ENCODE data around the gene KCNAB1. TPM values are rescaled to one million over a fixed set of nuclear protein-coding genes. Genes with fewer than 3 reads are reported as not detected.
"Not testable (repeated sequence)": the region's sequence is repeated elsewhere in the genome, so short reads cannot be mapped to it uniquely, and the experiment has no call there.

Gene KCNAB1
- polyA plus RNA-seq: 1 to 10 TPM in 1 of 2 donors, under 1 TPM in 1; 0.61 to 1.3 TPM

GRCh38 chr3:156120528-156121251 lies at the start of gene KCNAB1:
KCNAB1 (plus strand) TSS chr3:156120578.
- Histone ChIP-seq H3K4me1 (ENCODE audit: control insufficient read depth in 2 of 2, insufficient read depth in 2 of 2, low read length in 1 of 2) (no peaks in the 10 kb centered on the region), H3K9me3 (ENCODE audit: control insufficient read depth in 2 of 2, insufficient read depth in 1 of 2, low read depth in 1 of 2, low read length in 1 of 2) (no peaks in the 10 kb centered on the region), H3K27me3 (ENCODE audit: control insufficient read depth in 1 of 2, insufficient read depth in 2 of 2, low read length in 2 of 2) (no peaks in the 10 kb centered on the region), H3K27ac (ENCODE audit: low read depth in 2 of 2, low read length in 1 of 2) (no peak within 1 kb of the TSS), H3K4me3 (ENCODE audit: low read depth in 1 of 2, low read length in 2 of 2) (no peak within 1 kb of the TSS), H3K36me3 (ENCODE audit: control insufficient read depth in 2 of 2, insufficient read depth in 2 of 2, low read length in 1 of 2) (no peaks in the 10 kb centered on the region)
- 42 to 49% methylated on average over 19 of the region's 19 CpGs for WGBS, 2 donors

- Histone ChIP-seq H3K27ac (ENCODE audit: low read depth in 2 of 2, low read length in 1 of 2) (no peak overlapping the region), H3K27me3 (ENCODE audit: control insufficient read depth in 1 of 2, insufficient read depth in 2 of 2, low read length in 2 of 2) (no peaks in the 10 kb centered on the region), H3K36me3 (ENCODE audit: control insufficient read depth in 2 of 2, insufficient read depth in 2 of 2, low read length in 1 of 2) (no peaks in the 10 kb centered on the region), H3K9me3 (ENCODE audit: control insufficient read depth in 2 of 2, insufficient read depth in 1 of 2, low read depth in 1 of 2, low read length in 1 of 2) (peaks cover 0 to 2% of the 10 kb centered on the region in 2 donors), H3K4me3 (ENCODE audit: low read depth in 1 of 2, low read length in 2 of 2) (no peak overlapping the region), H3K4me1 (ENCODE audit: control insufficient read depth in 2 of 2, insufficient read depth in 2 of 2, low read length in 1 of 2) (no peaks in the 10 kb centered on the region)
- WGBS, 2 donors: 97 to 98% methylated on average over 1 of the region's 1 CpG
Observed at GRCh38 chr3:156071031-156071430, 49.3 kb upstream of the KCNAB1 start.

DNA sequence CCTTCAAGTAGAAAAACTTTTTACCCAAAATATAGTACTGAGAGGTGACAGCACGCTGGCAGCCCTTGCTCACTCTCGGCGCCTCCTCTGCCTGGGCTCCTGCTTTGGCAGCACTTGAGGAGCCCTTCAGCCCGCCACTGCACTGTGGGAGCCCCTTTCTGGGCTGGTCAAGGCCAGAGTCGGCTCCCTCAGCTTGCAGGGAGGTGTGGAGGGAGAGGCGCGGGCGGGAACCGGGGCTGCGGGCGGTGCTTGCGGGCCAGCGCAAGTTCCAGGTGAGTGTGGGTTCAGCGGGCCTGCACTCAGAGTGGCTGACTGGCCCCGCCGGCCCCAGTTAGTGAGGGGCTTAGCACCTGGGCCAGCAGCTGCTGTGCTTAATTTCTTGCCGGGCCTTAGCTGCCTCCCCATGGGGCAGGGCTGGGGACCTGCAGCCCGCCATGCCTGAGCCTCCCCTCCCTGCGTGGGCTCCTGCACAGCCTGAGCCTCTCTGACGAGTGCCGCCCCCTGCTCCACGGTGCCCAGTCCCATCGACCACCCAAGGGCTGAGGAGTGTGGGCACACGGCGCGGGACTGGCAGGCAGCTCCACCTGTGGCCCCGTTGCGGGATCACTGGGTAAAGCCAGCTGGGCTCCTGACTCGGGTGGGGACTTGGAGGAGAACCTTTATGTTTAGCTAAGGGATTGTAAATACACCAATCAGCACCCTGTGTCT lies 47.3 kb upstream of the KCNAB1 start:
- H3K27me3 ChIP-seq (ENCODE audit: control insufficient read depth in 1 of 2, insufficient read depth in 2 of 2, low read length in 2 of 2); H3K27ac ChIP-seq (ENCODE audit: low read depth in 2 of 2, low read length in 1 of 2); H3K36me3 ChIP-seq (ENCODE audit: control insufficient read depth in 2 of 2, insufficient read depth in 2 of 2, low read length in 1 of 2); H3K4me3 ChIP-seq (ENCODE audit: low read depth in 1 of 2, low read length in 2 of 2); H3K4me1 ChIP-seq (ENCODE audit: control insufficient read depth in 2 of 2, insufficient read depth in 2 of 2, low read length in 1 of 2); H3K9me3 ChIP-seq (ENCODE audit: control insufficient read depth in 2 of 2, insufficient read depth in 1 of 2, low read depth in 1 of 2, low read length in 1 of 2): not testable (repeated sequence)
- WGBS, 2 donors: 92 to 96% methylated on average over 29 of the region's 29 CpGs

GRCh38 chr3:156090126-156090525 lies 30.3 kb upstream of the KCNAB1 start:
- no peaks in the 10 kb centered on the region for H3K27me3 ChIP-seq (ENCODE audit: control insufficient read depth in 1 of 2, insufficient read depth in 2 of 2, low read length in 2 of 2)
- no peak overlapping the region for H3K27ac ChIP-seq (ENCODE audit: low read depth in 2 of 2, low read length in 1 of 2)
- H3K4me3 ChIP-seq (ENCODE audit: low read depth in 1 of 2, low read length in 2 of 2): no peak overlapping the region
- peaks cover 0 to 2% of the 10 kb centered on the region in 2 donors for H3K9me3 ChIP-seq (ENCODE audit: control insufficient read depth in 2 of 2, insufficient read depth in 1 of 2, low read depth in 1 of 2, low read length in 1 of 2)
- 56 to 63% methylated on average over 3 of the region's 3 CpGs for WGBS, 2 donors
- H3K4me1 ChIP-seq (ENCODE audit: control insufficient read depth in 2 of 2, insufficient read depth in 2 of 2, low read length in 1 of 2): no peaks in the 10 kb centered on the region
- no peaks in the 10 kb centered on the region for H3K36me3 ChIP-seq (ENCODE audit: control insufficient read depth in 2 of 2, insufficient read depth in 2 of 2, low read length in 1 of 2)

GRCh38 chr3:156093964-156094363 lies 26.4 kb upstream of the KCNAB1 start:
- Histone ChIP-seq H3K9me3 (ENCODE audit: control insufficient read depth in 2 of 2, insufficient read depth in 1 of 2, low read depth in 1 of 2, low read length in 1 of 2) (peaks cover 0 to 2% of the 10 kb centered on the region in 2 donors), H3K4me1 (ENCODE audit: control insufficient read depth in 2 of 2, insufficient read depth in 2 of 2, low read length in 1 of 2) (no peaks in the 10 kb centered on the region), H3K27ac (ENCODE audit: low read depth in 2 of 2, low read length in 1 of 2) (no peak overlapping the region), H3K4me3 (ENCODE audit: low read depth in 1 of 2, low read length in 2 of 2) (no peak overlapping the region), H3K36me3 (ENCODE audit: control insufficient read depth in 2 of 2, insufficient read depth in 2 of 2, low read length in 1 of 2) (no peaks in the 10 kb centered on the region), H3K27me3 (ENCODE audit: control insufficient read depth in 1 of 2, insufficient read depth in 2 of 2, low read length in 2 of 2) (no peaks in the 10 kb centered on the region)
- 49 to 50% methylated on average over 7 of the region's 7 CpGs for WGBS, 2 donors

GRCh38 chr3:156094391-156094790 lies 26.0 kb upstream of the KCNAB1 start:
- H3K4me3 ChIP-seq (ENCODE audit: low read depth in 1 of 2, low read length in 2 of 2): no peak overlapping the region
- no peaks in the 10 kb centered on the region for H3K36me3 ChIP-seq (ENCODE audit: control insufficient read depth in 2 of 2, insufficient read depth in 2 of 2, low read length in 1 of 2)
- no peaks in the 10 kb centered on the region for H3K27me3 ChIP-seq (ENCODE audit: control insufficient read depth in 1 of 2, insufficient read depth in 2 of 2, low read length in 2 of 2)
- WGBS, 2 donors: 79 to 82% methylated on average over 2 of the region's 2 CpGs
- no peaks in the 10 kb centered on the region for H3K4me1 ChIP-seq (ENCODE audit: control insufficient read depth in 2 of 2, insufficient read depth in 2 of 2, low read length in 1 of 2)
- no peak overlapping the region for H3K27ac ChIP-seq (ENCODE audit: low read depth in 2 of 2, low read length in 1 of 2)
- H3K9me3 ChIP-seq (ENCODE audit: control insufficient read depth in 2 of 2, insufficient read depth in 1 of 2, low read depth in 1 of 2, low read length in 1 of 2): peaks cover 0 to 2% of the 10 kb centered on the region in 2 donors

DNA sequence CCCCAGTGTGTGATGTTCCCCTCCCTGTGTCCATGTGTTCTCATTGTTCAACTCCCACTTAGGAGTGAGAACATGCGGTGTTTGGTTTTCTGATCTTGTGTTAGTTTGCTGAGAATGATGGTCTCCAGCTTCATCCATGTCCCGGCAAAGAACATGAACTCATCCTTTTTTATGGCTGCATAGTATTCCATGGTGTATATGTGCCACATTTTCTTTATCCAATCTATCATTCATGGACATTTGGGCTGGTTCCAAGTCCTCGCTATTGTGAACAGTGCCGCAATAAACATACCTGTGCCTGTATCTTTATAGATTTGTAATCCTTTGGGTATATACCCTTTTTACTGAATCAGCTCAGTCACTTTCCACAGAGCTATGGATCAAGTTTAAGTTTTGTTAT lies 24.7 kb upstream of the KCNAB1 start:
- not testable (repeated sequence) for H3K36me3 ChIP-seq (ENCODE audit: control insufficient read depth in 2 of 2, insufficient read depth in 2 of 2, low read length in 1 of 2); H3K4me1 ChIP-seq (ENCODE audit: control insufficient read depth in 2 of 2, insufficient read depth in 2 of 2, low read length in 1 of 2); H3K27me3 ChIP-seq (ENCODE audit: control insufficient read depth in 1 of 2, insufficient read depth in 2 of 2, low read length in 2 of 2); H3K27ac ChIP-seq (ENCODE audit: low read depth in 2 of 2, low read length in 1 of 2); H3K9me3 ChIP-seq (ENCODE audit: control insufficient read depth in 2 of 2, insufficient read depth in 1 of 2, low read depth in 1 of 2, low read length in 1 of 2); H3K4me3 ChIP-seq (ENCODE audit: low read depth in 1 of 2, low read length in 2 of 2)
- 91 to 95% methylated on average over 4 of the region's 4 CpGs for WGBS, 2 donors

- H3K4me3 ChIP-seq (ENCODE audit: low read depth in 1 of 2, low read length in 2 of 2): no peak overlapping the region
- H3K36me3 ChIP-seq (ENCODE audit: control insufficient read depth in 2 of 2, insufficient read depth in 2 of 2, low read length in 1 of 2): no peaks in the 10 kb centered on the region
- peaks cover 0 to 2% of the 10 kb centered on the region in 2 donors for H3K9me3 ChIP-seq (ENCODE audit: control insufficient read depth in 2 of 2, insufficient read depth in 1 of 2, low read depth in 1 of 2, low read length in 1 of 2)
- no peaks in the 10 kb centered on the region for H3K27me3 ChIP-seq (ENCODE audit: control insufficient read depth in 1 of 2, insufficient read depth in 2 of 2, low read length in 2 of 2)
- WGBS, 2 donors: 92 to 93% methylated on average over 4 of the region's 4 CpGs
- H3K27ac ChIP-seq (ENCODE audit: low read depth in 2 of 2, low read length in 1 of 2): no peak overlapping the region
- no peaks in the 10 kb centered on the region for H3K4me1 ChIP-seq (ENCODE audit: control insufficient read depth in 2 of 2, insufficient read depth in 2 of 2, low read length in 1 of 2)
Observed at GRCh38 chr3:156098437-156099035, 21.8 kb upstream of the KCNAB1 start.

DNA sequence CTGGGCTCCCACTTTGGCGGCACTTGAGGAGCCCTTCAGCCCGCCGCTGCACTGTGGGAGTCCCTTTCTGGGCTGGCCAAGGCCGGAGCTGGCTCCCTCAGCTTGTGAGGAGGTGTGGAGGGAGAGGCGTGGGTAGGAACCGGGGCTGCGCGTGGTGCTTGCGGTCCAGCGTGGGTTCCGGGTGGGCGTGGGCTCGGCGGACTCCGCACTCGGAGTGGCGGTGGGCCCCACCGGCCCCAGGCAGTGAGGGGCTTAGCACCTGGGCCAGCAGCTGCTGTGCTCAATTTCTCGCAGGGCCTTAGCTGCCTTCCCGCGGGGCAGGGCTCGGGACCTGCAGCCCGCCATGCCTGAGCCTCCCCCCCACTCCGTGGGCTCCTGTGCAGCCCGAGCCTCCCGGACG lies 21.0 kb upstream of the KCNAB1 start:
- not testable (repeated sequence) for H3K27me3 ChIP-seq (ENCODE audit: control insufficient read depth in 1 of 2, insufficient read depth in 2 of 2, low read length in 2 of 2); H3K36me3 ChIP-seq (ENCODE audit: control insufficient read depth in 2 of 2, insufficient read depth in 2 of 2, low read length in 1 of 2)
- 94 to 96% methylated on average over 23 to 27 of the region's 27 CpGs for WGBS, 2 donors

More for the DNA sequence above, 21.0 kb upstream of the KCNAB1 start:
- not testable (repeated sequence) for H3K9me3 ChIP-seq (ENCODE audit: control insufficient read depth in 2 of 2, insufficient read depth in 1 of 2, low read depth in 1 of 2, low read length in 1 of 2); H3K27ac ChIP-seq (ENCODE audit: low read depth in 2 of 2, low read length in 1 of 2); H3K4me3 ChIP-seq (ENCODE audit: low read depth in 1 of 2, low read length in 2 of 2); H3K4me1 ChIP-seq (ENCODE audit: control insufficient read depth in 2 of 2, insufficient read depth in 2 of 2, low read length in 1 of 2)

Measured in esophagus (tissue), 2 donors.